GM12878 (cell line): ENCODE data around the gene TRIM54.

Experiments
- BHLHE40 ChIP-seq, 2 experiments: fragments of 450-650 bp in 1 of 2; IDR thresholded peaks; 2 replicates each; pipeline ENCODE4 v1.6.1; 2011 to 2017; ENCODE audit warnings: low read depth in 2 of 2, borderline replicate concordance in 1 of 2, improper control_type of control experiment in 1 of 2, low read length in 1 of 2, mild to moderate bottlenecking in 1 of 2
- EZH2 ChIP-seq: IDR thresholded peaks from 2 replicates; pipeline ENCODE4 v1.6.1; 2012; ENCODE audit warnings: low read depth, mild to moderate bottlenecking, control low read depth, inconsistent platforms, low read length, borderline replicate concordance; ENCODE audit not compliant: control insufficient read depth
- FOS ChIP-seq: IDR thresholded peaks from 3 replicates; pipeline ENCODE4 v1.6.1; 2011; ENCODE audit warnings: borderline replicate concordance; ENCODE audit not compliant: insufficient read length; ENCODE audit errors: extremely low read depth
- JUNB ChIP-seq: IDR thresholded peaks from 2 replicates; pipeline ENCODE4 v1.6.1; 2016; ENCODE audit warnings: antibody characterized with exemption, mild to moderate bottlenecking
- MYC ChIP-seq: IDR thresholded peaks from 2 replicates; pipeline ENCODE4 v1.6.1; 2011; ENCODE audit warnings: mild to moderate bottlenecking, low read length, moderate library complexity, inconsistent platforms; ENCODE audit not compliant: insufficient read depth, insufficient replicate concordance, insufficient read length, severe bottlenecking
- NR2C2 ChIP-seq: IDR thresholded peaks from 2 replicates; pipeline ENCODE4 v1.6.1; 2011; ENCODE audit warnings: borderline replicate concordance, low read depth; ENCODE audit not compliant: control insufficient read depth, insufficient read length
- TF ChIP-seq, protein P1 (sequence below), 3 experiments: IDR thresholded peaks in 2 of 3; conservative IDR thresholded peaks in 1 of 3; 2 replicates each; pipeline ENCODE4 v1.5.1; 2011; ENCODE audit warnings: low read depth in 3 of 3, low read length in 3 of 3, mild to moderate bottlenecking in 3 of 3, control low read depth in 2 of 3, moderate library complexity in 2 of 3, inconsistent platforms in 1 of 3, mixed read lengths in 1 of 3; ENCODE audit not compliant: control insufficient read depth in 2 of 3, insufficient read depth in 1 of 3; ENCODE audit errors: extremely low read depth in 1 of 3
- TF ChIP-seq, protein P2 (sequence below): IDR thresholded peaks from 2 replicates; pipeline ENCODE4 v1.6.1; 2011; ENCODE audit warnings: low read depth, low read length, improper control_type of control experiment, borderline replicate concordance

DNA sequence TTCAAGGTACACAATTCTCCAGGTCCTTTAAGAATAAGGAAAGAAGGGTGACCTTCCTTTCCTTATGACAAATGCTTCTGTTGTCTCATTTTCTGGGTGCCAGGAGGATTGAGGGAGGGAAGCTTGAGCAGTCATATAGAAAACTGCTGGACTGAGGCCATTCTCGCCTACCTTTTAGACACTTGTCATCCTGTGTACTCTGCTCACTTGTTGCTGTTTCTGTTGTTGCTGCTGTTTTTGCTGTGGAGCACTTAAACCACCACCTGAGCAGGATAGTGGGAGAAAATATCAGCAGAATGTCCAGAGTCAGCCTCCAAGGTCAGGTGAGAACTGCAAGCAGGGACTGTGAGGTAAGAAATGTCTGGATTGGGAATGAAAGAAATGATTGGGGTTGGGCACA, 4.2 kb upstream of the TRIM54 start:
- TF ChIP-seq FOS: no peak
- TF ChIP-seq, protein P1, sequence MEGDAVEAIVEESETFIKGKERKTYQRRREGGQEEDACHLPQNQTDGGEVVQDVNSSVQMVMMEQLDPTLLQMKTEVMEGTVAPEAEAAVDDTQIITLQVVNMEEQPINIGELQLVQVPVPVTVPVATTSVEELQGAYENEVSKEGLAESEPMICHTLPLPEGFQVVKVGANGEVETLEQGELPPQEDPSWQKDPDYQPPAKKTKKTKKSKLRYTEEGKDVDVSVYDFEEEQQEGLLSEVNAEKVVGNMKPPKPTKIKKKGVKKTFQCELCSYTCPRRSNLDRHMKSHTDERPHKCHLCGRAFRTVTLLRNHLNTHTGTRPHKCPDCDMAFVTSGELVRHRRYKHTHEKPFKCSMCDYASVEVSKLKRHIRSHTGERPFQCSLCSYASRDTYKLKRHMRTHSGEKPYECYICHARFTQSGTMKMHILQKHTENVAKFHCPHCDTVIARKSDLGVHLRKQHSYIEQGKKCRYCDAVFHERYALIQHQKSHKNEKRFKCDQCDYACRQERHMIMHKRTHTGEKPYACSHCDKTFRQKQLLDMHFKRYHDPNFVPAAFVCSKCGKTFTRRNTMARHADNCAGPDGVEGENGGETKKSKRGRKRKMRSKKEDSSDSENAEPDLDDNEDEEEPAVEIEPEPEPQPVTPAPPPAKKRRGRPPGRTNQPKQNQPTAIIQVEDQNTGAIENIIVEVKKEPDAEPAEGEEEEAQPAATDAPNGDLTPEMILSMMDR (IDR thresholded peaks at IDR 0.05 in 2 of 3, conservative IDR thresholded peaks at IDR 0.05 in 1 of 3; ENCODE audit: control insufficient read depth in 2 of 3, extremely low read depth in 1 of 3, insufficient read depth in 1 of 3, low read depth in 3 of 3, low read length in 3 of 3): no peak
- no peak for TF ChIP-seq NR2C2
- no peak for TF ChIP-seq EZH2
- TF ChIP-seq, protein P2, sequence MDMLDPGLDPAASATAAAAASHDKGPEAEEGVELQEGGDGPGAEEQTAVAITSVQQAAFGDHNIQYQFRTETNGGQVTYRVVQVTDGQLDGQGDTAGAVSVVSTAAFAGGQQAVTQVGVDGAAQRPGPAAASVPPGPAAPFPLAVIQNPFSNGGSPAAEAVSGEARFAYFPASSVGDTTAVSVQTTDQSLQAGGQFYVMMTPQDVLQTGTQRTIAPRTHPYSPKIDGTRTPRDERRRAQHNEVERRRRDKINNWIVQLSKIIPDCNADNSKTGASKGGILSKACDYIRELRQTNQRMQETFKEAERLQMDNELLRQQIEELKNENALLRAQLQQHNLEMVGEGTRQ: no peak
- no peak for TF ChIP-seq MYC
- TF ChIP-seq BHLHE40 (IDR thresholded peaks at IDR 0.05; ENCODE audit: borderline replicate concordance in 1 of 2, low read depth in 2 of 2, low read length in 1 of 2): no peak
- no peak for TF ChIP-seq JUNB
